Adrenal gland (tissue), 12 donors: Measurements from ENCODE around the gene RNF10. TPM values are rescaled to one million over a fixed set of nuclear protein-coding genes. Genes with fewer than 3 reads are reported as not detected.

ENCODE experiments used
- DNase-seq, 7 donors: peaks; one replicate each; pipeline ENCODE4 v3.0.0-alpha.2; 2019 to 2020
- H3K27ac ChIP-seq, 5 donors: fragments of 200-600 bp; sonication (generic) in 4 of 5; 1 replicate in 3 of 5; 2 replicates in 2 of 5; pipeline versions ENCODE4 v1.5.1 to v1.8.0; 2016 to 2020; ENCODE audit warnings: mild to moderate bottlenecking in 1 of 5
- H3K27me3 ChIP-seq: fragments of 200-600 bp; 2 replicates; pipeline ENCODE4 v1.8.0; 2021
- H3K36me3 ChIP-seq, 2 donors: fragments of 200-600 bp; replicated peaks in 1 of 2; 1 replicate in 1 of 2; 2 replicates in 1 of 2; pipeline versions ENCODE4 v1.5.1 to v1.8.0; 2018 to 2022
- H3K4me1 ChIP-seq, 2 donors: fragments of 200-600 bp; replicated peaks in 1 of 2; 1 replicate in 1 of 2; 2 replicates in 1 of 2; pipeline versions ENCODE4 v1.5.1 to v1.8.0; 2018 to 2021
- H3K4me3 ChIP-seq, 4 donors: fragments of 200-600 bp; sonication (generic) in 3 of 4; one replicate each; pipeline ENCODE4 v1.5.1; 2016 to 2018
- H3K9me3 ChIP-seq, 3 donors: fragments of 200-600 bp; sonication (generic) in 1 of 3; replicated peaks in 1 of 3; 1 replicate in 2 of 3; 2 replicates in 1 of 3; pipeline versions ENCODE4 v1.5.1 to v1.8.0; 2016 to 2021
- POLR2A ChIP-seq, 2 donors: fragments of 450-650 bp; IDR thresholded peaks; one replicate each; pipeline ENCODE4 v1.6.1; 2017; ENCODE audit warnings: antibody characterized with exemption in 2 of 2, mild to moderate bottlenecking in 2 of 2, moderate library complexity in 1 of 2
- WGBS, 4 donors: extraction: QIAGEN DNeasy Blood & Tissue Kit in 2 of 4; methylation state at CpG; one replicate each; pipeline versions ENCODE4 v1.1.5 to v1.1.7; 2013 to 2017; 5-methylcytosine and 5-hydroxymethylcytosine counted together
- intact Hi-C, 2 donors: fragments of 100-400 bp; cut with DNase I; formaldehyde crosslinking; loops; one replicate each; pipeline versions ENCODE4 v1.14.1 to v1.15.0; 2022 to 2023
- polyA plus RNA-seq, 3 donors: library from polyadenylated mRNA; stranded (reverse); fragments of 200-250 nt in 2 of 3; fragments of 350-450 nt in 1 of 3; fragmentation: Illumina TruSeq in 1 of 3; extraction: RNeasy Lipid Tissue Mini Kit (QIAGEN cat#74804) in 1 of 3; gene quantifications; one replicate each; pipeline ENCODE4 v1.2.3, GENCODE V29; 2013 to 2014
- total RNA-seq, 9 donors: library from RNA; depleted of rRNA in 4 of 9; stranded (reverse); fragments of >200 nt in 4 of 9; fragments of 120-200 nt in 1 of 9; fragmentation: NEBNext Ultra II Directional in 1 of 9; extraction: Animal tissue kit (Norgen Biotek cat#: 25700) in 1 of 9; gene quantifications; one replicate each; pipeline versions ENCODE4 v1.1.0 to v1.2.4, GENCODE V29; 2013 to 2023
- TF ChIP-seq, protein P1 (sequence below), 6 experiments: fragments of 450-650 bp in 4 of 6; fragments of 200-600 bp in 2 of 6; sonication (generic) in 1 of 6; IDR thresholded peaks; 1 replicate in 5 of 6; 2 replicates in 1 of 6; pipeline versions ENCODE4 v1.5.1 to v1.8.0; 2016 to 2021; ENCODE audit warnings: antibody characterized with exemption in 6 of 6, mild to moderate bottlenecking in 2 of 6, moderate library complexity in 1 of 6
- donor health status: healthy with polysubstance abuse.
- donor health status: Bipolar disorder and iron deficiency.
- donor health status: DM: yes; HTN: yes; CAD: no.
- donor health status: DM: no; HTN: no; CAD: no.
- donor health status: DM: no; HTN: no; CAD: no.
- donor health status: DM: yes; HTN: yes; CAD: no.

The RNF10 gene
- total and polyA plus RNA-seq, 12 donors = 99.9 to 741 (median 257) TPM

- intact Hi-C loops = loop anchor here (5.0 to 10.0 kb wide), 4 partner anchors 59 to 386 kb away; partner anchors contain the start of genes HNF1A (in 1 of the 2) and UNC119B (in 1 of the 2)
- TF ChIP-seq, protein P1, sequence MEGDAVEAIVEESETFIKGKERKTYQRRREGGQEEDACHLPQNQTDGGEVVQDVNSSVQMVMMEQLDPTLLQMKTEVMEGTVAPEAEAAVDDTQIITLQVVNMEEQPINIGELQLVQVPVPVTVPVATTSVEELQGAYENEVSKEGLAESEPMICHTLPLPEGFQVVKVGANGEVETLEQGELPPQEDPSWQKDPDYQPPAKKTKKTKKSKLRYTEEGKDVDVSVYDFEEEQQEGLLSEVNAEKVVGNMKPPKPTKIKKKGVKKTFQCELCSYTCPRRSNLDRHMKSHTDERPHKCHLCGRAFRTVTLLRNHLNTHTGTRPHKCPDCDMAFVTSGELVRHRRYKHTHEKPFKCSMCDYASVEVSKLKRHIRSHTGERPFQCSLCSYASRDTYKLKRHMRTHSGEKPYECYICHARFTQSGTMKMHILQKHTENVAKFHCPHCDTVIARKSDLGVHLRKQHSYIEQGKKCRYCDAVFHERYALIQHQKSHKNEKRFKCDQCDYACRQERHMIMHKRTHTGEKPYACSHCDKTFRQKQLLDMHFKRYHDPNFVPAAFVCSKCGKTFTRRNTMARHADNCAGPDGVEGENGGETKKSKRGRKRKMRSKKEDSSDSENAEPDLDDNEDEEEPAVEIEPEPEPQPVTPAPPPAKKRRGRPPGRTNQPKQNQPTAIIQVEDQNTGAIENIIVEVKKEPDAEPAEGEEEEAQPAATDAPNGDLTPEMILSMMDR (IDR thresholded peaks at IDR 0.05) = no peak
- no peaks in the 10 kb centered on the region for H3K27me3 ChIP-seq
- no peaks in the 10 kb centered on the region for H3K36me3 ChIP-seq
- DNase-seq = no peak
- H3K27ac ChIP-seq = no peak overlapping the region
- no peak overlapping the region for H3K4me3 ChIP-seq
- H3K9me3 ChIP-seq = no peaks in the 10 kb centered on the region
- peaks cover 0 to 9% of the 10 kb centered on the region in 2 donors for H3K4me1 ChIP-seq
- WGBS, 4 donors = 91 to 98% (median 93%) methylated on average over 1 of the region's 1 CpG
These were observed 54.2 kb downstream of the RNF10 start for GRCh38 chr12:120588371-120588770.

DNA sequence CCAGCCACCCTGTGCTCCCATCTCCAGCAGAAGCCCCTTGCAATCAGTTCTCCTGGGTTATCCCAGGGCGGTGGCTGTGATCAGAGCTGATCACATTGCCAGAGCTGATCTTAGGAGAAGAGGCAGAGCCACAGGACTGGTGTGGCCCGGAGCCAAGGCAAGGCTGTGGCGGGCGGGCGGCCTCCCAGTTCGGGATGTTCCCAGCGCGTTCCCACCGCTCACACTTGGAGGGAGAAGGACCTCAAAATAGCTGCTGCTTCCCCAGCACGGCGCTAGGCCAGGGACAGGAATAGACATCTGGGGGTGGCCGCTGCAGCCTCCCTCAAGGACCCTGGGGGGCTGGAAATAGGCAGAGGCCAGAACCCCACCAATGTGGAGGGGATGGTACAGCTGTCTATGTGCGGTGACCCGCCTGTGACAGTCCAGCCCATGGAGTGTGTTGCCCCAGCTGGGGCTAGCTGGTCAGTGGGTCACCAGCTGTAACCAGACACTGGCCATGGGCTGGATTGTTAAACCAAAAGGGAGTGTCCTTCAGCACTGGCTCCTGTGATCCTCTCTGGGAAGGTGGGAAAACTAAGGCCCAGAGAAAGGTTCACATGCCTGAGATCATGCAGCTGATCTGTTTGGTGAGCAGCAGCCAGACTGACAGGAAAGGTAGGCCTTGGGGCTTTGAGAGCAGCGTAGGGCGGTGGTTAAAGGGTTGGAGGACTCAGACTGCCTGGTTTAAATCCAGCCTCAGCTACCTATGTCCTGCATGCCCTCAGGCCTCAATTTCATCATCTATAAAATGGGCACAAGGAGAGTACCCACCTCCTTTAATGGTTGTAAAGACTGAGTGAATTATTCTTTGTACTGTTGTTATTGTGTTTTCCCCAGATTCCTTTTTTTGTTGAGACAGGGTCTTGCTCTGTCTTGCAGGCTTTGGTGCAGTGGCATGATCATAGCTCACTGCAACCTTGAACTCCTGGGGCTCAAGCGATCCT, 55.1 kb downstream of the RNF10 start:
- DNase-seq = no peak
- WGBS, 4 donors = 69 to 91% (median 79%) methylated on average over 5 to 17 of the region's 17 CpGs
- H3K27me3 ChIP-seq = no peaks in the 10 kb centered on the region
- H3K4me3 ChIP-seq = no peak overlapping the region
- H3K27ac ChIP-seq = no peak overlapping the region
- H3K9me3 ChIP-seq = no peaks in the 10 kb centered on the region
- intact Hi-C loops = loop anchor here (5.0 to 10.0 kb wide), 4 partner anchors 58 to 386 kb away; partner anchors contain the start of genes HNF1A (in 1 of the 2) and UNC119B (in 1 of the 2)
- TF ChIP-seq, protein P1 (IDR thresholded peaks at IDR 0.05) = no peak
- no peak for TF ChIP-seq POLR2A (IDR thresholded peaks at IDR 0.05)
- no peaks in the 10 kb centered on the region for H3K36me3 ChIP-seq
- peaks cover 0 to 6% of the 10 kb centered on the region in 2 donors for H3K4me1 ChIP-seq

- no peaks in the 10 kb centered on the region for H3K4me1 ChIP-seq
- 80 to 89% (median 83%) methylated on average over 6 of the region's 6 CpGs for WGBS, 4 donors
- H3K4me3 ChIP-seq = no peak overlapping the region
- no peak for DNase-seq
- H3K36me3 ChIP-seq = no peaks in the 10 kb centered on the region
- H3K9me3 ChIP-seq = no peaks in the 10 kb centered on the region
- no peak overlapping the region for H3K27ac ChIP-seq
- intact Hi-C loops = loop anchor here in 1 of 2 donors (5.0 kb wide), 1 partner anchor 376 kb away; no protein-coding TSS in a partner anchor
- H3K27me3 ChIP-seq = no peaks in the 10 kb centered on the region
- TF ChIP-seq POLR2A (IDR thresholded peaks at IDR 0.05) = no peak
- TF ChIP-seq, protein P1 (IDR thresholded peaks at IDR 0.05) = no peak
These were observed 56.7 kb downstream of the RNF10 start for GRCh38 chr12:120590741-120591407.
